ENCODE results near the gene ASTN2.

ASTN2 gene

GRCh38 chr9:117303643-117304230, 111.1 kb downstream of the ASTN2 start:
- no peak for DNase-seq (ENCODE audit: low read depth in 2 of 3, low spot score in 1 of 3)

- no peak for DNase-seq (ENCODE audit: low read depth in 2 of 3, low spot score in 1 of 3)
These were observed 112.4 kb downstream of the ASTN2 start for GRCh38 chr9:117302487-117302886.

- DNase-seq (ENCODE audit: low read depth in 2 of 3, low spot score in 1 of 3), result no peak
These were observed 114.3 kb downstream of the ASTN2 start for GRCh38 chr9:117300371-117301110.

- DNase-seq (ENCODE audit: low read depth in 2 of 3, low spot score in 1 of 3), result no peak
These were observed 118.4 kb downstream of the ASTN2 start for GRCh38 chr9:117296453-117296852.

- DNase-seq (ENCODE audit: low read depth in 2 of 3, low spot score in 1 of 3), result no peak
These were observed 121.4 kb downstream of the ASTN2 start for GRCh38 chr9:117293206-117294114.

GRCh38 chr9:117290856-117291622, 123.8 kb downstream of the ASTN2 start:
- no peak for DNase-seq (ENCODE audit: low read depth in 2 of 3, low spot score in 1 of 3)

GRCh38 chr9:117290306-117290840, 124.5 kb downstream of the ASTN2 start:
- no peak for DNase-seq (ENCODE audit: low read depth in 2 of 3, low spot score in 1 of 3)

GRCh38 chr9:117286245-117286644, 128.6 kb downstream of the ASTN2 start:
- no peak for DNase-seq (ENCODE audit: low read depth in 2 of 3, low spot score in 1 of 3)

GRCh38 chr9:117284414-117284813, 130.4 kb downstream of the ASTN2 start:
- DNase-seq (ENCODE audit: low read depth in 2 of 3, low spot score in 1 of 3), result no peak

- DNase-seq (ENCODE audit: low read depth in 2 of 3, low spot score in 1 of 3), result no peak
These were observed 132.3 kb downstream of the ASTN2 start for GRCh38 chr9:117282541-117282940.

GRCh38 chr9:117278471-117279035, 136.3 kb downstream of the ASTN2 start:
- no peak for DNase-seq (ENCODE audit: low read depth in 2 of 3, low spot score in 1 of 3)

- no peak for DNase-seq (ENCODE audit: low read depth in 2 of 3, low spot score in 1 of 3)
These were observed 136.8 kb downstream of the ASTN2 start for GRCh38 chr9:117278020-117278419.

- DNase-seq (ENCODE audit: low read depth in 2 of 3, low spot score in 1 of 3), result no peak
These were observed 138.4 kb downstream of the ASTN2 start for GRCh38 chr9:117276444-117276843.

- no peak for DNase-seq (ENCODE audit: low read depth in 2 of 3, low spot score in 1 of 3)
These were observed 141.2 kb downstream of the ASTN2 start for GRCh38 chr9:117273612-117274011.

GRCh38 chr9:117268847-117269446, 145.9 kb downstream of the ASTN2 start:
- no peak for DNase-seq (ENCODE audit: low read depth in 2 of 3, low spot score in 1 of 3)

GRCh38 chr9:117266855-117267497, 147.9 kb downstream of the ASTN2 start:
- no peak for DNase-seq (ENCODE audit: low read depth in 2 of 3, low spot score in 1 of 3)

GRCh38 chr9:117265253-117265652, 149.6 kb downstream of the ASTN2 start:
- no peak for DNase-seq (ENCODE audit: low read depth in 2 of 3, low spot score in 1 of 3)

GRCh38 chr9:117258184-117258866, 156.5 kb downstream of the ASTN2 start:
- no peak for DNase-seq (ENCODE audit: low read depth in 2 of 3, low spot score in 1 of 3)

- DNase-seq (ENCODE audit: low read depth in 2 of 3, low spot score in 1 of 3), result no peak
These were observed 161.6 kb downstream of the ASTN2 start for GRCh38 chr9:117253261-117253660.
